C4-2B (cell line): ENCODE data around the gene CHKB.

Experiments
- ZFX ChIP-seq: fragments of 450-650 bp; IDR thresholded peaks from 2 replicates; pipeline ENCODE4 v1.6.1; 2017
- TF ChIP-seq, protein P1 (sequence below): fragments of 450-650 bp; conservative IDR thresholded peaks from 2 replicates; pipeline ENCODE4 v1.5.1; 2017; ENCODE audit warnings: mild to moderate bottlenecking

DNA sequence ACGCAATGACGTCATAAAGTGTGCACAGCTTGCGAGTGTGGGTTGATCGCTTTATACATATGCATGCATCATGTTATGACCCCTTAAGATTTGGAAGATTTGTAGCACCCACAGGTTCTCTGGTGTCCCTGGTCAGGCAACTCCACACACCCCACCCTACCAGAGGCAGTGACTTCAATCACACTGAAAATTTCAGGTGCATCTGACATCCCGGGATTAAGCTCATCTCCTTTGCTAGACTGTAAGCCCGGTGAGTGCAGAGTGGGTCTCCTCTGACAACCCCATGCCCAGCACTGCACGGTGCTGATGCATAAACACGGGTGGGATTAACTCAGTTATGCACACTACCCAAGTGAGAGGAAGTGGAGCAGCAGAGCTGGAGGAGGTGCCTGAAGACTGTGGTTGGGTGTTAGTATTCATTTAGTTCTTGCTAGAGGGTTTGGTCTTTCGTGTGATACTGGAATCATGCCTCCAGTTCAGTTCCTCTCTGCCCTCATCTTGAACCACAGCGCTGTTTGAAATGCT is 38.8 kb upstream of the CHKB start:
- TF ChIP-seq, protein P1, sequence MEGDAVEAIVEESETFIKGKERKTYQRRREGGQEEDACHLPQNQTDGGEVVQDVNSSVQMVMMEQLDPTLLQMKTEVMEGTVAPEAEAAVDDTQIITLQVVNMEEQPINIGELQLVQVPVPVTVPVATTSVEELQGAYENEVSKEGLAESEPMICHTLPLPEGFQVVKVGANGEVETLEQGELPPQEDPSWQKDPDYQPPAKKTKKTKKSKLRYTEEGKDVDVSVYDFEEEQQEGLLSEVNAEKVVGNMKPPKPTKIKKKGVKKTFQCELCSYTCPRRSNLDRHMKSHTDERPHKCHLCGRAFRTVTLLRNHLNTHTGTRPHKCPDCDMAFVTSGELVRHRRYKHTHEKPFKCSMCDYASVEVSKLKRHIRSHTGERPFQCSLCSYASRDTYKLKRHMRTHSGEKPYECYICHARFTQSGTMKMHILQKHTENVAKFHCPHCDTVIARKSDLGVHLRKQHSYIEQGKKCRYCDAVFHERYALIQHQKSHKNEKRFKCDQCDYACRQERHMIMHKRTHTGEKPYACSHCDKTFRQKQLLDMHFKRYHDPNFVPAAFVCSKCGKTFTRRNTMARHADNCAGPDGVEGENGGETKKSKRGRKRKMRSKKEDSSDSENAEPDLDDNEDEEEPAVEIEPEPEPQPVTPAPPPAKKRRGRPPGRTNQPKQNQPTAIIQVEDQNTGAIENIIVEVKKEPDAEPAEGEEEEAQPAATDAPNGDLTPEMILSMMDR = no peak
- no peak for TF ChIP-seq ZFX
